ENCODE measurements around the gene PRKCA. TPM values are rescaled to one million over a fixed set of nuclear protein-coding genes. Genes with fewer than 3 reads are reported as not detected.

Gene PRKCA
- total RNA-seq, 4 donors from 2014 or later, result 9.6 to 15.5 (median 11.1) TPM

DNA sequence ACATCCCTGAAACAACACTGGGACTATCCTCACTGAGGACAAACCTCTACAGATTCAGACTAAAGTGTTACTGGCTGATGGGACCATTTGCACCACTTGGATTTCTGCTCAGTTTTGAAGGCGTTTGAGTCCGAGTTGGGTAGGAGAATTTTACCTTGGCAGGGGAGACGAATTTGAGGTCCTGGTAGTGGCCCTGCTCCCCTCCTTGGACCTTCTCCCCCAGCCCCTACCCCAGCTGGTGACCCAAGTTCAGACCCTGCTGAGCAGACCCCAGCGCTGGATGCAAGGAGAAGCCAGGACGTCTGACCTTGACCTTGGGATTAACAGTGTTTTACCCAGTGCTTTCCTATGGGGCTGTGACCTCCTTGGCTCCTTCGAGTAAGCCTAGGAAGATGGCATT, 546.1 kb downstream of the PRKCA start:
- no peak overlapping the region for H3K4me3 ChIP-seq (ENCODE audit: low read depth, poor library complexity, severe bottlenecking)
- no peak for TF ChIP-seq POLR2A (IDR thresholded peaks at IDR 0.05)
- TF ChIP-seq, protein P1, sequence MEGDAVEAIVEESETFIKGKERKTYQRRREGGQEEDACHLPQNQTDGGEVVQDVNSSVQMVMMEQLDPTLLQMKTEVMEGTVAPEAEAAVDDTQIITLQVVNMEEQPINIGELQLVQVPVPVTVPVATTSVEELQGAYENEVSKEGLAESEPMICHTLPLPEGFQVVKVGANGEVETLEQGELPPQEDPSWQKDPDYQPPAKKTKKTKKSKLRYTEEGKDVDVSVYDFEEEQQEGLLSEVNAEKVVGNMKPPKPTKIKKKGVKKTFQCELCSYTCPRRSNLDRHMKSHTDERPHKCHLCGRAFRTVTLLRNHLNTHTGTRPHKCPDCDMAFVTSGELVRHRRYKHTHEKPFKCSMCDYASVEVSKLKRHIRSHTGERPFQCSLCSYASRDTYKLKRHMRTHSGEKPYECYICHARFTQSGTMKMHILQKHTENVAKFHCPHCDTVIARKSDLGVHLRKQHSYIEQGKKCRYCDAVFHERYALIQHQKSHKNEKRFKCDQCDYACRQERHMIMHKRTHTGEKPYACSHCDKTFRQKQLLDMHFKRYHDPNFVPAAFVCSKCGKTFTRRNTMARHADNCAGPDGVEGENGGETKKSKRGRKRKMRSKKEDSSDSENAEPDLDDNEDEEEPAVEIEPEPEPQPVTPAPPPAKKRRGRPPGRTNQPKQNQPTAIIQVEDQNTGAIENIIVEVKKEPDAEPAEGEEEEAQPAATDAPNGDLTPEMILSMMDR (IDR thresholded peaks at IDR 0.05), result no peak
- intact Hi-C loops (cut with DNase I; ENCODE audit: low total_unique reads), result no loop called here
- 85 to 88% methylated on average over 6 of the region's 6 CpGs for WGBS, 2 donors
- peak in 1 of 2 donors; percentile 54 for DNase-seq (ENCODE audit: low spot score in 2 of 2)

DNA sequence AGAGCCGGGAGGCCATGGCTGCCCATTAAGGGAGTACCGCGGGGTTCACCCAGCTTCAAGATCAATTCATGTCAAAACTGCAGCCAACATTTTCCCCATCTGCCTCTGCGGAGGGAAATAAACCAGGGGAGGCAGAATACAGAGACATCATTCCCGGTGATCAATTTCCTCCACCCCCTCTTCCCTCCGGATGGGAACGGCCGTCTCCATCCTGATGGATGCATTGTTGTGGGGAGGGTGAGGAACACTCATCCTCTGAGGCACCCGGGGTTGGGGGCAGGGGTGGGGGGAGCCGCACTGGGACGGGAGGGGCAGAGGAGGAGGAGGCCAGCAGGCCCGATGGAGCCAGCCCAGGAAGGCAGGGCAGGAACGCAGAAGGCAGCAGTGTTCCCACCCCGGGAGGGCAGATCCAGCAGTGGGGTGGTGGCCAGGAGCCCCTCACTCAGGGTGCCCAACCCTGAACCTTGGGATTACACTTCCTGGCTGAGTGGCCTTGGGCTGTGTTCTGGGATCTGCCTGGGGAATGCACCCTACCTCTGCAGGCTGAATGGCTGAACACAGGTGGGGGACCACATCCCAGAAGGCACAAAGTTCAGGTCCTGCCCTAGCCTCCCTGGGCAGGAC, 546.7 kb downstream of the PRKCA start:
- peak in 1 of 2 donors; percentile 75 for DNase-seq (ENCODE audit: low spot score in 2 of 2)
- intact Hi-C loops (cut with DNase I; ENCODE audit: low total_unique reads), result no loop called here
- WGBS, 2 donors, result 77 to 84% methylated on average over 14 of the region's 14 CpGs
- TF ChIP-seq, protein P1 (IDR thresholded peaks at IDR 0.05), result no peak
- TF ChIP-seq POLR2A (IDR thresholded peaks at IDR 0.05), result no peak
- no peak overlapping the region for H3K4me3 ChIP-seq (ENCODE audit: low read depth, poor library complexity, severe bottlenecking)

DNA sequence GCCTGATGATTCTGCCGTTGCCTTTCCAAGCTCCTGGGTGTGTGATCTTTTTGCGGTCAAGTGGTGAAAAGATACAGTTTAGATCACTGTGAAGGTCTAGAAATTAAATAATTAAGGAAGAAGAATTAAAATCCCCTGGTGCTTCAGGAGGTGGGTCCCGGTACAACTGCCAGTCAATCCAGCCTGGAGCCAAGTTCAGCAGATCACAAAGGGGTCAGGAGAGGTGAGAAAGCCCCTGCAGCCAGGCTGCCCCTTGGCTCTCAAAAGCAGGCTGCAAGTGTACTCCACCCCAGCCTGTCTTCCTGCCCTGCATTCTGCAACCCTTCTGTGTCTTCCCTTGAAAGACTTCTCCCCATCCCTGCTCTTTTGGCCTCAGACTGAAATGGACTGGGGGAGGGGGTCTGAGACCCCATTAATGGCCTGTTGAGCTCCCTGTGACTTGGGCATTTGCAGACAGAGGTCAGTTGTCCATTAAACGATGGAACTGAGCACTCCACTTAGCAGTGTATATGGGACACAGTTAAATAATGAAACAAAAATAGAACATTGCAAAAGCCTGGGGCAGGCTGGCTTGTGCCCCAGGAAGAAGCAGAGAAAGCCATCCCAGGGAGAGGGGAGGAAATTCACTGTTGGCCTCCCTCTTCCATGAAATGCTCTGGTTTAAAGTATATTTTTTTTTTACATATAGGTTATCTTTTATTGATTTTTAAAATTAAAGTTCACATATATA, 547.6 kb downstream of the PRKCA start:
- peak in 1 of 2 donors; percentile 46 for DNase-seq (ENCODE audit: low spot score in 2 of 2)
- WGBS, 2 donors, result 63 to 72% methylated on average over 4 of the region's 4 CpGs
- TF ChIP-seq, protein P1 (IDR thresholded peaks at IDR 0.05), result no peak
- TF ChIP-seq POLR2A (IDR thresholded peaks at IDR 0.05), result no peak
- intact Hi-C loops (cut with DNase I; ENCODE audit: low total_unique reads), result loop anchor here (5.0 kb wide), 1 partner anchor 87 kb away; no protein-coding TSS in a partner anchor
- no peak overlapping the region for H3K4me3 ChIP-seq (ENCODE audit: low read depth, poor library complexity, severe bottlenecking)

DNA sequence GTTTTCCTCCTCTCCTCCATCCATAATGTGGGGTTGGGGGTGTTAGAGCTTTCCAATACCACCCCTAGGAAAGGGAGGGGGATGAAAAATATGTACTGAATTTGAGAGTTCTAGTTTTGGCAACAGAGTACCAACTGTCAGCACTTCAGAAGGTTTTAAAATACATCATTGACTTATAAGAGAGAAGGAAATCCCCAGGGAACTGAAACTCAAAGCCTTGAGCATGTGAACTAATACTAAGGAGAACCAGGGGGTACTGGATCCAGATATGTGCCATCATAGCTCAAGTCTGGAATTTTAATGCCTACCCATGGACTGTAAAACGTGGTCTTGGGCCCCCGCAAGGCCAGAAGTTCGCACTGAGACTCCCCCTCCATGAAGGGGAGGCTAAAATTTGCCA, 548.3 kb downstream of the PRKCA start:
- H3K4me3 ChIP-seq (ENCODE audit: low read depth, poor library complexity, severe bottlenecking), result no peak overlapping the region
- TF ChIP-seq, protein P1 (IDR thresholded peaks at IDR 0.05), result no peak
- TF ChIP-seq POLR2A (IDR thresholded peaks at IDR 0.05), result no peak
- peak in 1 of 2 donors; percentile 8 for DNase-seq (ENCODE audit: low spot score in 2 of 2)
- WGBS, 2 donors, result 59 to 71% methylated on average over 3 of the region's 3 CpGs
- intact Hi-C loops (cut with DNase I; ENCODE audit: low total_unique reads), result loop anchor here (5.0 kb wide), 1 partner anchor 87 kb away; no protein-coding TSS in a partner anchor

DNA sequence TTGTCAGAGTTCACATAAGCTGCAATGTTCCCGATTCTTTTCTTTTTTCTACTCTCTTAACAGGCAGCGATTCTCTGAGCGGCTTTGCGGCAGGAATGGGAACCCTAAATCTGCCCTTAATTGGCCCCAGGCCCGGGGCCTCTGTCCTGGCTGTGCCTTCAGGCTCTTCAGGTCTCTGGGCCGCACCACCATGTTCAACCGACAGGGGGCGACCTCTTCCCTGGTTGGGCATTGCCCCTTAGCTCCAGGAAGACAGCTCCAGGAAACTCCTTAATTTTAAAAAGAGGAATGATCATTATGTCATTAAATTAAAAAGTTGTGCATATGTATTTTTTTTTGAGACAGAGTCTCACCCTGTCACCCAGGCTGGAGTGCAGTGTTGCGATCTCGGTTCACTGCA, 552.8 kb downstream of the PRKCA start:
- DNase-seq (ENCODE audit: low spot score in 2 of 2), result peak in 1 of 2 donors; percentile 76
- TF ChIP-seq, protein P1 (IDR thresholded peaks at IDR 0.05), result no peak
- TF ChIP-seq POLR2A (IDR thresholded peaks at IDR 0.05), result no peak
- H3K4me3 ChIP-seq (ENCODE audit: low read depth, poor library complexity, severe bottlenecking), result no peak overlapping the region
- intact Hi-C loops (cut with DNase I; ENCODE audit: low total_unique reads), result no loop called here
- 69 to 78% methylated on average over 10 of the region's 10 CpGs for WGBS, 2 donors
